ENCODE measurements around the gene MAPK13. TPM values are rescaled to one million over a fixed set of nuclear protein-coding genes. Genes with fewer than 3 reads are reported as not detected.

The MAPK13 gene
- total RNA-seq, 1 experiment from 2014 or later, result 13.6 TPM

DNA sequence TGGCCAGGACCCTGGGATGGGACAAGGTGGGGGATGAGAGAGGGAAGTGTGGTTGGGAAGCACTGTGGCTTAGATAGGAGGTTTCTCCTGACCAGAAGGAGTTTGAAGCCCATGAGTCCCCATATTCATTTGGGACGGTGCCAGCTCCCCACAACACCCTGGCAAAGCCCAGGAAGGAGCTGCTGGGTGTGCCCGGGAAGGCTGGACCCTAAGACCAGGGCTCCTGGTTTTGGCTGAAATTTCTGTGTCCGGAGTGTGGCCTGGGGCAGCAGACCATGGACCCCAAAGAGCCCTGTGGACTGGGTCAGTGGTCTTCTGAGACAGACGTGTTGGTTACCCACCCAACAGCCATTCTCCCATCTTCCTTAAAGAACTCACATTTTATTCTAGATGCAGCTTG lies 15.2 kb downstream of the MAPK13 start (continued):
- TF ChIP-seq, protein P1, sequence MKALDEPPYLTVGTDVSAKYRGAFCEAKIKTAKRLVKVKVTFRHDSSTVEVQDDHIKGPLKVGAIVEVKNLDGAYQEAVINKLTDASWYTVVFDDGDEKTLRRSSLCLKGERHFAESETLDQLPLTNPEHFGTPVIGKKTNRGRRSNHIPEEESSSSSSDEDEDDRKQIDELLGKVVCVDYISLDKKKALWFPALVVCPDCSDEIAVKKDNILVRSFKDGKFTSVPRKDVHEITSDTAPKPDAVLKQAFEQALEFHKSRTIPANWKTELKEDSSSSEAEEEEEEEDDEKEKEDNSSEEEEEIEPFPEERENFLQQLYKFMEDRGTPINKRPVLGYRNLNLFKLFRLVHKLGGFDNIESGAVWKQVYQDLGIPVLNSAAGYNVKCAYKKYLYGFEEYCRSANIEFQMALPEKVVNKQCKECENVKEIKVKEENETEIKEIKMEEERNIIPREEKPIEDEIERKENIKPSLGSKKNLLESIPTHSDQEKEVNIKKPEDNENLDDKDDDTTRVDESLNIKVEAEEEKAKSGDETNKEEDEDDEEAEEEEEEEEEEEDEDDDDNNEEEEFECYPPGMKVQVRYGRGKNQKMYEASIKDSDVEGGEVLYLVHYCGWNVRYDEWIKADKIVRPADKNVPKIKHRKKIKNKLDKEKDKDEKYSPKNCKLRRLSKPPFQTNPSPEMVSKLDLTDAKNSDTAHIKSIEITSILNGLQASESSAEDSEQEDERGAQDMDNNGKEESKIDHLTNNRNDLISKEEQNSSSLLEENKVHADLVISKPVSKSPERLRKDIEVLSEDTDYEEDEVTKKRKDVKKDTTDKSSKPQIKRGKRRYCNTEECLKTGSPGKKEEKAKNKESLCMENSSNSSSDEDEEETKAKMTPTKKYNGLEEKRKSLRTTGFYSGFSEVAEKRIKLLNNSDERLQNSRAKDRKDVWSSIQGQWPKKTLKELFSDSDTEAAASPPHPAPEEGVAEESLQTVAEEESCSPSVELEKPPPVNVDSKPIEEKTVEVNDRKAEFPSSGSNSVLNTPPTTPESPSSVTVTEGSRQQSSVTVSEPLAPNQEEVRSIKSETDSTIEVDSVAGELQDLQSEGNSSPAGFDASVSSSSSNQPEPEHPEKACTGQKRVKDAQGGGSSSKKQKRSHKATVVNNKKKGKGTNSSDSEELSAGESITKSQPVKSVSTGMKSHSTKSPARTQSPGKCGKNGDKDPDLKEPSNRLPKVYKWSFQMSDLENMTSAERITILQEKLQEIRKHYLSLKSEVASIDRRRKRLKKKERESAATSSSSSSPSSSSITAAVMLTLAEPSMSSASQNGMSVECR (CRISPR knock-in tag; IDR thresholded peaks at IDR 0.05; ENCODE audit: borderline replicate concordance), result no peak
- no peak for TF ChIP-seq PRRX2 (CRISPR knock-in tag; IDR thresholded peaks at IDR 0.05)

GRCh38 chr6:36147294-36147693 lies 17.0 kb downstream of the MAPK13 start:
- POLR2A ChIA-PET, result interaction anchor here (1.0 kb wide), 1 partner anchor 16 kb away, joined by 3 read pairs; no protein-coding TSS in a partner anchor
- CTCF ChIA-PET, result no interaction called here
- Mint-ChIP-seq H3K27ac (no peak overlapping the region), H3K4me3 (no peak overlapping the region), H3K36me3 (peaks cover 8% of the 10 kb centered on the region), H3K9me3 (peaks cover 34% of the 10 kb centered on the region), H3K4me1 (peaks cover 5% of the 10 kb centered on the region), H3K27me3 (ENCODE audit: low read depth) (peaks cover 5% of the 10 kb centered on the region)
- ATAC-seq (no peak), DNase-seq (ENCODE audit: low spot score) (no peak)
- TF ChIP-seq FOXK1 (CRISPR knock-in tag; IDR thresholded peaks at IDR 0.05) (no peak), NFYB (CRISPR knock-in tag; conservative IDR thresholded peaks at IDR 0.05; ENCODE audit: low read depth) (no peak), RELA (CRISPR knock-in tag; IDR thresholded peaks at IDR 0.05; ENCODE audit: borderline replicate concordance) (no peak), TP53 (CRISPR knock-in tag; IDR thresholded peaks at IDR 0.05) (no peak), GRHL2 (CRISPR knock-in tag; IDR thresholded peaks at IDR 0.05; ENCODE audit: insufficient replicate concordance, severe bottlenecking) (no peak), RORB (CRISPR knock-in tag; IDR thresholded peaks at IDR 0.05) (no peak), MLX (CRISPR knock-in tag; IDR thresholded peaks at IDR 0.05) (no peak), CREM (CRISPR knock-in tag; IDR thresholded peaks at IDR 0.05) (no peak), JAZF1 (CRISPR knock-in tag; IDR thresholded peaks at IDR 0.05) (no peak), NR3C1 (CRISPR knock-in tag; conservative IDR thresholded peaks at IDR 0.05; ENCODE audit: low read depth) (no peak), ZNF425 (CRISPR knock-in tag; conservative IDR thresholded peaks at IDR 0.05) (no peak), FOXJ3 (CRISPR knock-in tag; IDR thresholded peaks at IDR 0.05; ENCODE audit: borderline replicate concordance) (no peak)
- TF ChIP-seq, protein P2, sequence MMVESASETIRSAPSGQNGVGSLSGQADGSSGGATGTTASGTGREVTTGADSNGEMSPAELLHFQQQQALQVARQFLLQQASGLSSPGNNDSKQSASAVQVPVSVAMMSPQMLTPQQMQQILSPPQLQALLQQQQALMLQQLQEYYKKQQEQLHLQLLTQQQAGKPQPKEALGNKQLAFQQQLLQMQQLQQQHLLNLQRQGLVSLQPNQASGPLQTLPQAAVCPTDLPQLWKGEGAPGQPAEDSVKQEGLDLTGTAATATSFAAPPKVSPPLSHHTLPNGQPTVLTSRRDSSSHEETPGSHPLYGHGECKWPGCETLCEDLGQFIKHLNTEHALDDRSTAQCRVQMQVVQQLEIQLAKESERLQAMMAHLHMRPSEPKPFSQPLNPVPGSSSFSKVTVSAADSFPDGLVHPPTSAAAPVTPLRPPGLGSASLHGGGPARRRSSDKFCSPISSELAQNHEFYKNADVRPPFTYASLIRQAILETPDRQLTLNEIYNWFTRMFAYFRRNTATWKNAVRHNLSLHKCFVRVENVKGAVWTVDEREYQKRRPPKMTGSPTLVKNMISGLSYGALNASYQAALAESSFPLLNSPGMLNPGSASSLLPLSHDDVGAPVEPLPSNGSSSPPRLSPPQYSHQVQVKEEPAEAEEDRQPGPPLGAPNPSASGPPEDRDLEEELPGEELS (CRISPR knock-in tag; IDR thresholded peaks at IDR 0.05), result no peak
- TF ChIP-seq, protein P3, sequence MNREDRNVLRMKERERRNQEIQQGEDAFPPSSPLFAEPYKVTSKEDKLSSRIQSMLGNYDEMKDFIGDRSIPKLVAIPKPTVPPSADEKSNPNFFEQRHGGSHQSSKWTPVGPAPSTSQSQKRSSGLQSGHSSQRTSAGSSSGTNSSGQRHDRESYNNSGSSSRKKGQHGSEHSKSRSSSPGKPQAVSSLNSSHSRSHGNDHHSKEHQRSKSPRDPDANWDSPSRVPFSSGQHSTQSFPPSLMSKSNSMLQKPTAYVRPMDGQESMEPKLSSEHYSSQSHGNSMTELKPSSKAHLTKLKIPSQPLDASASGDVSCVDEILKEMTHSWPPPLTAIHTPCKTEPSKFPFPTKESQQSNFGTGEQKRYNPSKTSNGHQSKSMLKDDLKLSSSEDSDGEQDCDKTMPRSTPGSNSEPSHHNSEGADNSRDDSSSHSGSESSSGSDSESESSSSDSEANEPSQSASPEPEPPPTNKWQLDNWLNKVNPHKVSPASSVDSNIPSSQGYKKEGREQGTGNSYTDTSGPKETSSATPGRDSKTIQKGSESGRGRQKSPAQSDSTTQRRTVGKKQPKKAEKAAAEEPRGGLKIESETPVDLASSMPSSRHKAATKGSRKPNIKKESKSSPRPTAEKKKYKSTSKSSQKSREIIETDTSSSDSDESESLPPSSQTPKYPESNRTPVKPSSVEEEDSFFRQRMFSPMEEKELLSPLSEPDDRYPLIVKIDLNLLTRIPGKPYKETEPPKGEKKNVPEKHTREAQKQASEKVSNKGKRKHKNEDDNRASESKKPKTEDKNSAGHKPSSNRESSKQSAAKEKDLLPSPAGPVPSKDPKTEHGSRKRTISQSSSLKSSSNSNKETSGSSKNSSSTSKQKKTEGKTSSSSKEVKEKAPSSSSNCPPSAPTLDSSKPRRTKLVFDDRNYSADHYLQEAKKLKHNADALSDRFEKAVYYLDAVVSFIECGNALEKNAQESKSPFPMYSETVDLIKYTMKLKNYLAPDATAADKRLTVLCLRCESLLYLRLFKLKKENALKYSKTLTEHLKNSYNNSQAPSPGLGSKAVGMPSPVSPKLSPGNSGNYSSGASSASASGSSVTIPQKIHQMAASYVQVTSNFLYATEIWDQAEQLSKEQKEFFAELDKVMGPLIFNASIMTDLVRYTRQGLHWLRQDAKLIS (CRISPR knock-in tag; IDR thresholded peaks at IDR 0.05; ENCODE audit: borderline replicate concordance), result no peak
- TF ChIP-seq, protein P4, sequence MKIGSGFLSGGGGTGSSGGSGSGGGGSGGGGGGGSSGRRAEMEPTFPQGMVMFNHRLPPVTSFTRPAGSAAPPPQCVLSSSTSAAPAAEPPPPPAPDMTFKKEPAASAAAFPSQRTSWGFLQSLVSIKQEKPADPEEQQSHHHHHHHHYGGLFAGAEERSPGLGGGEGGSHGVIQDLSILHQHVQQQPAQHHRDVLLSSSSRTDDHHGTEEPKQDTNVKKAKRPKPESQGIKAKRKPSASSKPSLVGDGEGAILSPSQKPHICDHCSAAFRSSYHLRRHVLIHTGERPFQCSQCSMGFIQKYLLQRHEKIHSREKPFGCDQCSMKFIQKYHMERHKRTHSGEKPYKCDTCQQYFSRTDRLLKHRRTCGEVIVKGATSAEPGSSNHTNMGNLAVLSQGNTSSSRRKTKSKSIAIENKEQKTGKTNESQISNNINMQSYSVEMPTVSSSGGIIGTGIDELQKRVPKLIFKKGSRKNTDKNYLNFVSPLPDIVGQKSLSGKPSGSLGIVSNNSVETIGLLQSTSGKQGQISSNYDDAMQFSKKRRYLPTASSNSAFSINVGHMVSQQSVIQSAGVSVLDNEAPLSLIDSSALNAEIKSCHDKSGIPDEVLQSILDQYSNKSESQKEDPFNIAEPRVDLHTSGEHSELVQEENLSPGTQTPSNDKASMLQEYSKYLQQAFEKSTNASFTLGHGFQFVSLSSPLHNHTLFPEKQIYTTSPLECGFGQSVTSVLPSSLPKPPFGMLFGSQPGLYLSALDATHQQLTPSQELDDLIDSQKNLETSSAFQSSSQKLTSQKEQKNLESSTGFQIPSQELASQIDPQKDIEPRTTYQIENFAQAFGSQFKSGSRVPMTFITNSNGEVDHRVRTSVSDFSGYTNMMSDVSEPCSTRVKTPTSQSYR (CRISPR knock-in tag; IDR thresholded peaks at IDR 0.05), result no peak
- TF ChIP-seq, protein P5, sequence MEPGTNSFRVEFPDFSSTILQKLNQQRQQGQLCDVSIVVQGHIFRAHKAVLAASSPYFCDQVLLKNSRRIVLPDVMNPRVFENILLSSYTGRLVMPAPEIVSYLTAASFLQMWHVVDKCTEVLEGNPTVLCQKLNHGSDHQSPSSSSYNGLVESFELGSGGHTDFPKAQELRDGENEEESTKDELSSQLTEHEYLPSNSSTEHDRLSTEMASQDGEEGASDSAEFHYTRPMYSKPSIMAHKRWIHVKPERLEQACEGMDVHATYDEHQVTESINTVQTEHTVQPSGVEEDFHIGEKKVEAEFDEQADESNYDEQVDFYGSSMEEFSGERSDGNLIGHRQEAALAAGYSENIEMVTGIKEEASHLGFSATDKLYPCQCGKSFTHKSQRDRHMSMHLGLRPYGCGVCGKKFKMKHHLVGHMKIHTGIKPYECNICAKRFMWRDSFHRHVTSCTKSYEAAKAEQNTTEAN (CRISPR knock-in tag; IDR thresholded peaks at IDR 0.05), result no peak

Data from WTC11 (cell line).